DMS153 treated with DMSO at 0.1 percent for 48 hours (cell line): Measurements from ENCODE around the gene LKAAEAR1.

Source experiments
- DNase-seq: peaks from one replicate; lab custom pipeline; 2025; ENCODE audit not compliant: unreplicated experiment; lab: John Stamatoyannopoulos, UW

The LKAAEAR1 gene

GRCh38 chr20:64052987-64053840 is 31.0 kb downstream of the LKAAEAR1 start:
- DNase-seq: no peak

- no peak for DNase-seq
Observed at GRCh38 chr20:64052326-64052722, 31.9 kb downstream of the LKAAEAR1 start.

GRCh38 chr20:64051561-64052325 is 32.5 kb downstream of the LKAAEAR1 start:
- no peak for DNase-seq

- DNase-seq: no peak
Observed at GRCh38 chr20:64051033-64051452, 33.2 kb downstream of the LKAAEAR1 start.

- no peak for DNase-seq
Observed at GRCh38 chr20:64050261-64051032, 33.8 kb downstream of the LKAAEAR1 start.

GRCh38 chr20:64049878-64050260 is 34.3 kb downstream of the LKAAEAR1 start:
- DNase-seq: no peak

GRCh38 chr20:64049060-64049877 is 34.9 kb downstream of the LKAAEAR1 start, which contains the start of gene SOX18:
Gene SOX18 (minus strand): TSS chr20:64049639. CDS start chr20:64049516, 123 bp downstream.
- DNase-seq: no peak

- no peak for DNase-seq
Observed at GRCh38 chr20:64048402-64049044, 35.7 kb downstream of the LKAAEAR1 start.

GRCh38 chr20:64047968-64048401 is 36.2 kb downstream of the LKAAEAR1 start:
- DNase-seq: no peak

GRCh38 chr20:64047046-64047389 is 37.2 kb downstream of the LKAAEAR1 start:
- DNase-seq: no peak

- no peak for DNase-seq
Observed at GRCh38 chr20:64045346-64046011, 38.7 kb downstream of the LKAAEAR1 start.

GRCh38 chr20:64044484-64045247 is 39.5 kb downstream of the LKAAEAR1 start:
- no peak for DNase-seq

GRCh38 chr20:64043768-64044167 is 40.4 kb downstream of the LKAAEAR1 start:
- no peak for DNase-seq

GRCh38 chr20:64042054-64042781 is 42.0 kb downstream of the LKAAEAR1 start:
- no peak for DNase-seq

GRCh38 chr20:64041781-64042053 is 42.5 kb downstream of the LKAAEAR1 start:
- DNase-seq: no peak

GRCh38 chr20:64041040-64041780 is 43.0 kb downstream of the LKAAEAR1 start:
- no peak for DNase-seq

- DNase-seq: no peak
Observed at GRCh38 chr20:64040231-64041039, 43.8 kb downstream of the LKAAEAR1 start.
